Common myeloid progenitor, CD34-positive (primary cell): ENCODE data around the gene CDH13.

Experiments used
- CTCF ChIA-PET: fragments of 350-600 bp; sonication (Branson Sonifier 250); formaldehyde crosslinking; loops from one replicate; lab custom pipeline; 2021; ENCODE audit warnings: antibody characterized with exemption; lab: Charles Lee
- POLR2A ChIA-PET: fragments of 350-600 bp; sonication (Branson Sonifier 250); formaldehyde crosslinking; loops from one replicate; lab custom pipeline; 2021; ENCODE audit warnings: antibody characterized with exemption; lab: Charles Lee
- DNase-seq, 3 donors: peaks; one replicate each; pipeline versions ENCODE4 v3.0.0 to v3.0.0-alpha.2; 2013
- H3K27ac ChIP-seq, 2 experiments: 1 replicate in 1 of 2; 2 replicates in 1 of 2; pipeline ENCODE4 v1.7.0; 2013; ENCODE audit warnings: inconsistent platforms in 2 of 2, low read length in 2 of 2, mild to moderate bottlenecking in 2 of 2, low read depth in 1 of 2, moderate library complexity in 1 of 2; ENCODE audit not compliant: severe bottlenecking in 2 of 2, insufficient read depth in 1 of 2, poor library complexity in 1 of 2
- H3K27me3 ChIP-seq, 5 experiments: replicated peaks in 2 of 5; 1 replicate in 3 of 5; 2 replicates in 2 of 5; pipeline versions ENCODE4 v1.6.1 to v1.7.0; 2013; ENCODE audit warnings: low read length in 4 of 5, mild to moderate bottlenecking in 2 of 5, moderate library complexity in 2 of 5, inconsistent platforms in 1 of 5; ENCODE audit not compliant: insufficient read depth in 5 of 5, control insufficient read depth in 4 of 5
- H3K36me3 ChIP-seq, 4 experiments: 1 replicate in 2 of 4; 2 replicates in 2 of 4; pipeline versions ENCODE4 v1.6.1 to v1.7.0; 2013; ENCODE audit warnings: low read length in 3 of 4, control low read depth in 1 of 4, mild to moderate bottlenecking in 1 of 4; ENCODE audit not compliant: control insufficient read depth in 4 of 4, insufficient read depth in 4 of 4
- H3K4me1 ChIP-seq, 4 experiments: 1 replicate in 3 of 4; 2 replicates in 1 of 4; pipeline versions ENCODE4 v1.6.1 to v1.7.1; 2013; ENCODE audit warnings: low read length in 3 of 4, mild to moderate bottlenecking in 3 of 4, control low read depth in 1 of 4, inconsistent platforms in 1 of 4, moderate library complexity in 1 of 4; ENCODE audit not compliant: control insufficient read depth in 4 of 4, insufficient read depth in 4 of 4; ENCODE audit errors: control extremely low read depth in 1 of 4
- H3K4me3 ChIP-seq, 7 experiments: 1 replicate in 4 of 7; 2 replicates in 3 of 7; pipeline versions ENCODE4 v1.5.1 to v1.7.0; 2013; ENCODE audit warnings: mild to moderate bottlenecking in 7 of 7, low read length in 6 of 7, moderate library complexity in 6 of 7, inconsistent platforms in 2 of 7, low read depth in 2 of 7, control low read depth in 1 of 7; ENCODE audit not compliant: insufficient read depth in 4 of 7, control insufficient read depth in 1 of 7; ENCODE audit errors: extremely low read depth in 1 of 7
- H3K9me3 ChIP-seq, 5 experiments: 1 replicate in 4 of 5; 2 replicates in 1 of 5; pipeline versions ENCODE4 v1.6.1 to v1.7.1; 2013; ENCODE audit warnings: low read length in 4 of 5, mild to moderate bottlenecking in 2 of 5, inconsistent platforms in 1 of 5, low read depth in 1 of 5, moderate library complexity in 1 of 5; ENCODE audit not compliant: control insufficient read depth in 4 of 5, insufficient read depth in 2 of 5; ENCODE audit errors: control extremely low read depth in 1 of 5
- WGBS: methylation state at CpG from one replicate; pipeline ENCODE4 v1.1.5; 2013; ENCODE audit not compliant: insufficient coverage; 5-methylcytosine and 5-hydroxymethylcytosine counted together

The CDH13 gene

GRCh38 chr16:82892324-82892723, 265.6 kb downstream of the CDH13 start:
- H3K4me3 ChIP-seq: no peak overlapping the region
- DNase-seq: no peak
- no peaks in the 10 kb centered on the region for H3K4me1 ChIP-seq
- WGBS: 90% methylated on average over 2 of the region's 2 CpGs
- no peaks in the 10 kb centered on the region for H3K36me3 ChIP-seq
- ChIA-PET POLR2A (no interaction called here), CTCF (no interaction called here)
- H3K9me3 ChIP-seq: no peaks in the 10 kb centered on the region
- peaks cover 0 to 1% (median 0%) of the 10 kb centered on the region in 5 experiments for H3K27me3 ChIP-seq
- H3K27ac ChIP-seq: no peak overlapping the region

- Histone ChIP-seq H3K4me1 (no peaks in the 10 kb centered on the region), H3K27me3 (no peaks in the 10 kb centered on the region), H3K4me3 (no peak overlapping the region), H3K36me3 (no peaks in the 10 kb centered on the region), H3K27ac (no peak overlapping the region), H3K9me3 (no peaks in the 10 kb centered on the region)
- WGBS: 100% methylated on average over 2 of the region's 4 CpGs
- ChIA-PET CTCF (no interaction called here), POLR2A (no interaction called here)
- no peak for DNase-seq
Measured at GRCh38 chr16:82895843-82896242, 269.1 kb downstream of the CDH13 start.

- ChIA-PET CTCF (no interaction called here), POLR2A (no interaction called here)
- no peak overlapping the region for H3K27ac ChIP-seq
- H3K27me3 ChIP-seq: no peaks in the 10 kb centered on the region
- H3K9me3 ChIP-seq: no peaks in the 10 kb centered on the region
- no peaks in the 10 kb centered on the region for H3K4me1 ChIP-seq
- H3K36me3 ChIP-seq: no peaks in the 10 kb centered on the region
- DNase-seq: no peak
- H3K4me3 ChIP-seq: no peak overlapping the region
- WGBS: 100% methylated on average over 1 of the region's 2 CpGs
Measured at GRCh38 chr16:82899006-82899405, 272.2 kb downstream of the CDH13 start.

GRCh38 chr16:82899731-82900450, 273.1 kb downstream of the CDH13 start:
- ChIA-PET POLR2A (no interaction called here), CTCF (no interaction called here)
- Histone ChIP-seq H3K36me3 (no peaks in the 10 kb centered on the region), H3K27ac (no peak overlapping the region), H3K9me3 (no peaks in the 10 kb centered on the region), H3K27me3 (peaks cover 0 to 4% (median 0%) of the 10 kb centered on the region in 5 experiments), H3K4me1 (no peaks in the 10 kb centered on the region), H3K4me3 (no peak overlapping the region)
- no peak for DNase-seq
- WGBS: 100% methylated on average over 2 of the region's 4 CpGs

- no peak overlapping the region for H3K27ac ChIP-seq
- H3K36me3 ChIP-seq: no peaks in the 10 kb centered on the region
- H3K27me3 ChIP-seq: peaks cover 0 to 5% (median 0%) of the 10 kb centered on the region in 5 experiments
- WGBS: 72% methylated on average over 8 of the region's 8 CpGs
- no peaks in the 10 kb centered on the region for H3K4me1 ChIP-seq
- ChIA-PET CTCF (no interaction called here), POLR2A (interaction anchor here (0.5 kb wide), 1 partner anchor 94 kb away, joined by 4 read pairs; no protein-coding TSS in a partner anchor)
- H3K9me3 ChIP-seq: no peaks in the 10 kb centered on the region
- DNase-seq: no peak
- no peak overlapping the region for H3K4me3 ChIP-seq
Measured at GRCh38 chr16:82900559-82900958, 273.8 kb downstream of the CDH13 start.

GRCh38 chr16:82911925-82912324, 285.2 kb downstream of the CDH13 start:
- ChIA-PET POLR2A (no interaction called here), CTCF (no interaction called here)
- Histone ChIP-seq H3K4me3 (no peak overlapping the region), H3K9me3 (peaks cover 0 to 3% (median 0%) of the 10 kb centered on the region in 5 experiments), H3K27me3 (peaks cover 0 to 23% (median 5%) of the 10 kb centered on the region in 5 experiments), H3K36me3 (no peaks in the 10 kb centered on the region), H3K27ac (no peak overlapping the region), H3K4me1 (no peaks in the 10 kb centered on the region)
- 97% methylated on average over 7 of the region's 10 CpGs for WGBS
- DNase-seq: no peak

GRCh38 chr16:82915139-82915824, 288.5 kb downstream of the CDH13 start:
- 72% methylated on average over 6 of the region's 9 CpGs for WGBS
- H3K36me3 ChIP-seq: no peaks in the 10 kb centered on the region
- no peak overlapping the region for H3K4me3 ChIP-seq
- DNase-seq: no peak
- ChIA-PET CTCF (no interaction called here), POLR2A (no interaction called here)
- H3K27me3 ChIP-seq: peaks cover 0 to 44% (median 5%) of the 10 kb centered on the region in 5 experiments
- no peak overlapping the region for H3K27ac ChIP-seq
- H3K4me1 ChIP-seq: no peaks in the 10 kb centered on the region
- peaks cover 0 to 5% (median 0%) of the 10 kb centered on the region in 5 experiments for H3K9me3 ChIP-seq
